Fibroblast of lung (primary cell): ENCODE results near the gene KIF13A. TPM values are rescaled to one million over a fixed set of nuclear protein-coding genes. Genes with fewer than 3 reads are reported as not detected.
A peak's percentile ranks its signal among the peaks of the same experiment; 100 is the strongest.
"Not testable (repeated sequence)": the region's sequence is repeated elsewhere in the genome, so short reads cannot be mapped to it uniquely, and the experiment has no call there.

Source experiments
- DNase-seq, 2 donors: peaks; one replicate each; pipeline versions ENCODE4 v3.0.0 to v3.0.0-alpha.2; 2010; ENCODE audit warnings: low read depth in 2 of 2
- H2AFZ ChIP-seq: 2 replicates; pipeline ENCODE4 v1.5.1; 2012; ENCODE audit warnings: low read length, control low read depth, inconsistent platforms
- H3K27ac ChIP-seq: 2 replicates; pipeline ENCODE4 v1.5.1; 2011; ENCODE audit warnings: low read length, control low read depth; ENCODE audit not compliant: insufficient read depth
- H3K27me3 ChIP-seq: 2 replicates; pipeline ENCODE4 v1.5.1; 2011; ENCODE audit warnings: mild to moderate bottlenecking, low read length; ENCODE audit not compliant: control insufficient read depth, insufficient read depth
- H3K36me3 ChIP-seq: 2 replicates; pipeline ENCODE4 v1.5.1; 2011; ENCODE audit warnings: low read length; ENCODE audit not compliant: control insufficient read depth, insufficient read depth
- H3K4me1 ChIP-seq: 2 replicates; pipeline ENCODE4 v1.5.1; 2011; ENCODE audit warnings: low read length; ENCODE audit not compliant: control insufficient read depth, insufficient read depth; ENCODE audit errors: extremely low read depth
- H3K4me2 ChIP-seq: 2 replicates; pipeline ENCODE4 v1.5.1; 2011; ENCODE audit warnings: low read length, control low read depth; ENCODE audit not compliant: insufficient read depth; ENCODE audit errors: extremely low read depth
- H3K4me3 ChIP-seq, 4 experiments: fragments of 200-600 bp in 1 of 4; sonication (generic) in 1 of 4; replicated peaks in 1 of 4; 2 replicates each; pipeline ENCODE4 v1.5.1; 2011 to 2016; ENCODE audit warnings: low read length in 4 of 4, low read depth in 3 of 4, mild to moderate bottlenecking in 3 of 4, control low read depth in 2 of 4, inconsistent platforms in 1 of 4, mixed read lengths in 1 of 4; ENCODE audit not compliant: insufficient read depth in 1 of 4; ENCODE audit errors: control extremely low read depth in 1 of 4
- H3K79me2 ChIP-seq: 2 replicates; pipeline ENCODE4 v1.5.1; 2012; ENCODE audit warnings: mild to moderate bottlenecking, low read length, inconsistent platforms; ENCODE audit not compliant: control insufficient read depth, insufficient read depth
- H3K9ac ChIP-seq: 2 replicates; pipeline ENCODE4 v1.5.1; 2011; ENCODE audit warnings: mild to moderate bottlenecking, low read length, control low read depth; ENCODE audit not compliant: insufficient read depth
- H3K9me3 ChIP-seq: 2 replicates; pipeline ENCODE4 v1.5.1; 2012; ENCODE audit warnings: low read depth, low read length; ENCODE audit not compliant: control insufficient read depth, insufficient read depth
- H4K20me1 ChIP-seq: 2 replicates; pipeline ENCODE4 v1.5.1; 2011; ENCODE audit warnings: low read length; ENCODE audit not compliant: control insufficient read depth, insufficient read depth; ENCODE audit errors: extremely low read depth
- EZH2 ChIP-seq: IDR thresholded peaks from 2 replicates; pipeline ENCODE4 v1.5.1; 2012; ENCODE audit warnings: low read length, control low read depth, mild to moderate bottlenecking; ENCODE audit errors: missing control alignments
- polyA plus RNA-seq, 2 donors: library from polyadenylated mRNA; depleted of rRNA in 1 of 2; stranded (reverse) in 1 of 2; unstranded in 1 of 2; fragments of >200 nt; gene quantifications; 2 replicates each; pipeline ENCODE4 v1.2.1, GENCODE V29; 2011 to 2012; ENCODE audit warnings: missing spikeins in 1 of 2
- total RNA-seq: library from RNA; depleted of rRNA; stranded (reverse); fragments of >200 nt; gene quantifications from 2 replicates; pipeline ENCODE4 v1.2.1, GENCODE V29; 2014
- TF ChIP-seq, protein P1 (sequence below), 2 donors: IDR thresholded peaks in 1 of 2; conservative IDR thresholded peaks in 1 of 2; 1 replicate in 1 of 2; 2 replicates in 1 of 2; pipeline ENCODE4 v1.5.1; 2011 to 2012; ENCODE audit warnings: low read length in 2 of 2, control low read depth in 1 of 2, inconsistent platforms in 1 of 2, low read depth in 1 of 2, mild to moderate bottlenecking in 1 of 2

Gene KIF13A
- total and polyA plus RNA-seq, 2 donors (not counting 1 experiment from before 2014, with no cell fraction given): 52.3 to 114 TPM

DNA sequence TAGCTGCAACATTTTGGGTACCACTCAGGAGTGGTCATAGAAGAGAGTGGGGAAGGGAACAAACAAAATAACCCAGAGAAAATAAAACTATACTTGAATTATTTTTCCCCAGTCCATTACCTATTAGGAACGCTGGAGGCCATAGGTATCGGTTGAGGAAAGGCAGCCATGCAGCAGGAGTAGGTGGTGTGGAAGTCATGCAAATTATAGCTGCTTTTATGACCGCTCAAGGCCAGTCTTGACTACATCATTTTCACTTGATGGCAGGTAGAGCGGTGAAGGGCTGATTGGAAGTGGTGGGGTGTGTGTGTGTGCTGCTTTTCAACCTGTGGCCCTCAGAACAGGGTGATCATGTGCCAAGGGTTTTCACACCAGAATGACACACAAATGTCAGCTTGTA is 36.5 kb upstream of the KIF13A start:
- Histone ChIP-seq H3K4me2 (no peak overlapping the region), H3K4me3 (no peak overlapping the region), H3K79me2 (no peaks in the 10 kb centered on the region), H3K27ac (no peak overlapping the region), H3K9ac (no peak overlapping the region), H4K20me1 (no peaks in the 10 kb centered on the region), H3K27me3 (no peaks in the 10 kb centered on the region), H3K4me1 (no peaks in the 10 kb centered on the region), H3K36me3 (no peaks in the 10 kb centered on the region), H2AFZ (no peak overlapping the region), H3K9me3 (no peaks in the 10 kb centered on the region)
- TF ChIP-seq, protein P1, sequence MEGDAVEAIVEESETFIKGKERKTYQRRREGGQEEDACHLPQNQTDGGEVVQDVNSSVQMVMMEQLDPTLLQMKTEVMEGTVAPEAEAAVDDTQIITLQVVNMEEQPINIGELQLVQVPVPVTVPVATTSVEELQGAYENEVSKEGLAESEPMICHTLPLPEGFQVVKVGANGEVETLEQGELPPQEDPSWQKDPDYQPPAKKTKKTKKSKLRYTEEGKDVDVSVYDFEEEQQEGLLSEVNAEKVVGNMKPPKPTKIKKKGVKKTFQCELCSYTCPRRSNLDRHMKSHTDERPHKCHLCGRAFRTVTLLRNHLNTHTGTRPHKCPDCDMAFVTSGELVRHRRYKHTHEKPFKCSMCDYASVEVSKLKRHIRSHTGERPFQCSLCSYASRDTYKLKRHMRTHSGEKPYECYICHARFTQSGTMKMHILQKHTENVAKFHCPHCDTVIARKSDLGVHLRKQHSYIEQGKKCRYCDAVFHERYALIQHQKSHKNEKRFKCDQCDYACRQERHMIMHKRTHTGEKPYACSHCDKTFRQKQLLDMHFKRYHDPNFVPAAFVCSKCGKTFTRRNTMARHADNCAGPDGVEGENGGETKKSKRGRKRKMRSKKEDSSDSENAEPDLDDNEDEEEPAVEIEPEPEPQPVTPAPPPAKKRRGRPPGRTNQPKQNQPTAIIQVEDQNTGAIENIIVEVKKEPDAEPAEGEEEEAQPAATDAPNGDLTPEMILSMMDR (conservative IDR thresholded peaks at IDR 0.05 in 1 of 2, IDR thresholded peaks at IDR 0.05 in 1 of 2; ENCODE audit: low read depth in 1 of 2, low read length in 2 of 2): no peak
- TF ChIP-seq EZH2: no peak
- no peak for DNase-seq

DNA sequence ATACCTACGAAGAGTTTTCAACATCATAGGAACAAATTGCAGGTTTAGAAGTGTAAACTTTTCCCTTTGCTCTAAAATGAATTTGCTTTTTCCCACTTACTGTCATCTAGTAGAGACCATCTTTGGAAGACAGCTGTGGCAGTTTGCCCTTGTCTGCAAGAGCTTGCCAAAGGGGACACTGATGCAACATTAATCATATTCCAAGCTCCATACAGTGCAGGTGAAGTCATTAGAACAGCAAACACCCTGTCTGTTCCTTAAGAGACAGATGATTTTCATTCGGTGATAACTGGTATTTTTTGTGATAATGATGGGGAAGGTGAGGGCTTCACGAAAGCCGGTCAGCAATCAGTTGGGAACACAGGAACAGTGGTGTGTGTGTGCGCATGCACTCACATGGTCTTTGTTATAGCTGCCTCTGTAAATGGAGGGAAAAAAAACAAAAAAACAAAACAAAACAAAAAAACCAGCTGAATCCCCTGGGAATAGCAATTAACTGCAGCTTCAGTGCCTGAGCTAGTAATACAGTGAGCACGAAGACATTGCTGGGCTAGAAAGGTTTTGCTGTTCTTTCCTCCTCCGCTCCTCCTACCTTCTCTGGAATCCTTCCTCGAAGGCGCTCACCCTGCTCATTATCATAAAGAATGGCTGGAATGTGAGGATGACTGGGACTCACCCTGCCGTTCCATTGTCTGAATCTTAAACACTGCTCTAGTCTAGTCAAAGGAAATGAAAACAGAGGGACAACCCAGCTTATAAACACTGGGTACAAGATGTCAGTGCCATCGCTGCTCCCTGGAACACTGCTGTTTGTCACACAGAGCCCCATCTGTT is 35.2 kb upstream of the KIF13A start:
- H3K4me3 ChIP-seq: no peak overlapping the region
- no peaks in the 10 kb centered on the region for H3K79me2 ChIP-seq
- no peaks in the 10 kb centered on the region for H3K4me1 ChIP-seq
- no peak overlapping the region for H3K27ac ChIP-seq
- peak; percentile 12 to 87 for DNase-seq
- no peak overlapping the region for H3K9ac ChIP-seq
- no peaks in the 10 kb centered on the region for H4K20me1 ChIP-seq
- H3K4me2 ChIP-seq: no peak overlapping the region
- H2AFZ ChIP-seq: no peak overlapping the region
- no peaks in the 10 kb centered on the region for H3K36me3 ChIP-seq
- no peaks in the 10 kb centered on the region for H3K9me3 ChIP-seq
- no peaks in the 10 kb centered on the region for H3K27me3 ChIP-seq
- TF ChIP-seq, protein P1 (conservative IDR thresholded peaks at IDR 0.05 in 1 of 2, IDR thresholded peaks at IDR 0.05 in 1 of 2; ENCODE audit: low read depth in 1 of 2, low read length in 2 of 2): no peak
- no peak for TF ChIP-seq EZH2

DNA sequence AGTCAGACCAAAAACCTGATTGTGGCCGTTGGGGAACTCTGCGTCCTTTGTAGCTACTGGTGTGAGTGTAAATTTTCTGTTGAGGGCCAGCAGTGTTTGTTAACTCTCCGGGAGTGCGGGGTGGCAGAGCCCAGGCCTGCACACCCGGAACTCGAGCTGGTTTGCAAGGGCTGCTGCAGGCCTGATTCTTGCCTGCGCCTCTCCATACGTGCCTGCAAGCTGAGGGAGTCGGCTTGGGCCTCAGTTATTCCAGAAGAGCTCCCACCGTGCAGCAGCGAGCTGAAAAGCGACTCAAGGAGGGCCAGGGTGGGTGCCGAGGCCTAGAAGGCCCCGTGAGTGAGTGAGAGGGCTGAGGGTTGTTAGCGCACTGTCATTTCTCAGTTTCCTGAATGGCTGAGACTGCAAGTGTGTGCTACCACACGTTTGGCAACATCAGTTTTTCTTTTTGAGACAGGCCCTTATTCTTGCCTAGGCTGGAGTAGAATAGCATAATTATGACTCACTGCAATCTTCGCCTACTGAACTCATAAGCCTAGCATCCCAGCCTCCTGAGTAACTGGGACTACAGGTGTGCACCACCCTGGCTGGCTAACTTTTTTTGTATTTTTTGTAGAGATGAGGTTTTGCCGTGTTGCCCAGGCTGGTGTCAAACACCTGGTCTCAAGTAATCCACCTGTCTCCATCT is 33.9 kb upstream of the KIF13A start:
- no peaks in the 10 kb centered on the region for H3K4me1 ChIP-seq
- H3K27ac ChIP-seq: no peak overlapping the region
- TF ChIP-seq, protein P1 (conservative IDR thresholded peaks at IDR 0.05 in 1 of 2, IDR thresholded peaks at IDR 0.05 in 1 of 2; ENCODE audit: low read depth in 1 of 2, low read length in 2 of 2): no peak
- no peak for TF ChIP-seq EZH2
- no peaks in the 10 kb centered on the region for H4K20me1 ChIP-seq
- no peak overlapping the region for H3K4me2 ChIP-seq
- no peak for DNase-seq
- no peaks in the 10 kb centered on the region for H3K36me3 ChIP-seq
- H3K9ac ChIP-seq: no peak overlapping the region
- no peak overlapping the region for H3K4me3 ChIP-seq
- no peak overlapping the region for H2AFZ ChIP-seq
- no peaks in the 10 kb centered on the region for H3K79me2 ChIP-seq
- H3K27me3 ChIP-seq: no peaks in the 10 kb centered on the region
- no peaks in the 10 kb centered on the region for H3K9me3 ChIP-seq

DNA sequence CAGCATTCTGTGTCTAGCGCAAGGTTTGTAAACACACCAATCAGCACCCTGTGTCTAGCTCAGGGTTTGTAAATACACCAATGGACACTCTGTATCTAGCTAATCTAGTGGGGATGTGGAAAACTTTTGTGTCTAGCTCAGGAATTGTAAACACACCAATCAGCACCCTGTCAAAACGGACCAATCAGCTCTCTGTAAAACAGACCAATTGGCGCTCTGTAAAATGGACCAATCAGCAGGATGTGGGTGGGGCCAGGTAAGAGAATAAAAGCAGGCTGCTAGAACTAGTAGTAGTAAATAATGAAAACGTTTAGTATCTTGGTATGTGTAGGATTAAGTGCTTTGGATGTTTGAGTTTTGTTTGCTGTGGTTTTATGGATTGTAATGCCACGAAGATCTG is 33.1 kb upstream of the KIF13A start:
- H4K20me1 ChIP-seq, H3K9ac ChIP-seq, H3K4me2 ChIP-seq, H3K36me3 ChIP-seq, H3K27ac ChIP-seq, H3K4me1 ChIP-seq, DNase-seq, H3K27me3 ChIP-seq, H3K9me3 ChIP-seq, H3K79me2 ChIP-seq, H2AFZ ChIP-seq, H3K4me3 ChIP-seq: not testable (repeated sequence)
